ENCODE data around the gene MUC4. TPM values are rescaled to one million over a fixed set of nuclear protein-coding genes. Genes with fewer than 3 reads are reported as not detected.
"Not testable (repeated sequence)": the region's sequence is repeated elsewhere in the genome, so short reads cannot be mapped to it uniquely, and the experiment has no call there.

MUC4 gene
- total RNA-seq, 6 experiments from 2014 or later, result not detected

DNA sequence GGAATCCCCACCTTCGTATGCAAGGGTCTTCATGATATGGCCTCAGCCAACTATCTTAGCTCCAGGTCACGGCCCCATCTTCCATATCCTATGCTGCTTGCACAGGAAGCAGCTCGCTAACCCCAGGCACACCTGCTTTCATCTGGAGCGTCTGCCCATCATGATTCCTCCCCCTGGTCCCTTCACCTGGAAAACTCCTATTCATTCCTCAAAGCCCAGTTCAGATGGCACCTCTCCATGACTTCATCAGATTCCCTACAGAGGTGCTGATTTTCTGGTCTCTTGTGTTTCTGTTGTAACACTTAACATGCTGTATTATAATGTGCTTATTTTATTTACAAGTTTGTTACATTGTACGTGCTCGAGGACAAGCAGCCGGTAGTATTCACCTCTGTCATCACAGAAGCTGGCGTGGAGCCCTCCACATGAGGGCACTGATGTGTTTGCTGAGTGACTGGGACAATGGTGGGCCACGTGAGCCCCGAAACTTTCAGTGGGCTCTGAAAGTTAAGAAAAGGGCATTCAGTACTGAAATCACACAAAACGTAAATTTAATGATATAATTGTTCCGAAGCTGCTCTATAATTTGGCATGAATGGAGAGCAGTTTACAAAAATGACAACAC lies 74.8 kb downstream of the MUC4 start:
- H3K36me3 Mint-ChIP-seq (ENCODE audit: low read depth), result no peaks in the 10 kb centered on the region
- H3K27me3 Mint-ChIP-seq (ENCODE audit: insufficient read depth), result peaks cover 8% of the 10 kb centered on the region
- no peaks in the 10 kb centered on the region for H3K9me3 Mint-ChIP-seq
- H3K27ac Mint-ChIP-seq, result no peak overlapping the region
- no peaks in the 10 kb centered on the region for H3K4me1 Mint-ChIP-seq (ENCODE audit: low read depth)
- DNase-seq, result no peak
- TF ChIP-seq, protein P1, sequence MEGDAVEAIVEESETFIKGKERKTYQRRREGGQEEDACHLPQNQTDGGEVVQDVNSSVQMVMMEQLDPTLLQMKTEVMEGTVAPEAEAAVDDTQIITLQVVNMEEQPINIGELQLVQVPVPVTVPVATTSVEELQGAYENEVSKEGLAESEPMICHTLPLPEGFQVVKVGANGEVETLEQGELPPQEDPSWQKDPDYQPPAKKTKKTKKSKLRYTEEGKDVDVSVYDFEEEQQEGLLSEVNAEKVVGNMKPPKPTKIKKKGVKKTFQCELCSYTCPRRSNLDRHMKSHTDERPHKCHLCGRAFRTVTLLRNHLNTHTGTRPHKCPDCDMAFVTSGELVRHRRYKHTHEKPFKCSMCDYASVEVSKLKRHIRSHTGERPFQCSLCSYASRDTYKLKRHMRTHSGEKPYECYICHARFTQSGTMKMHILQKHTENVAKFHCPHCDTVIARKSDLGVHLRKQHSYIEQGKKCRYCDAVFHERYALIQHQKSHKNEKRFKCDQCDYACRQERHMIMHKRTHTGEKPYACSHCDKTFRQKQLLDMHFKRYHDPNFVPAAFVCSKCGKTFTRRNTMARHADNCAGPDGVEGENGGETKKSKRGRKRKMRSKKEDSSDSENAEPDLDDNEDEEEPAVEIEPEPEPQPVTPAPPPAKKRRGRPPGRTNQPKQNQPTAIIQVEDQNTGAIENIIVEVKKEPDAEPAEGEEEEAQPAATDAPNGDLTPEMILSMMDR (IDR thresholded peaks at IDR 0.05), result no peak
- H3K4me3 Mint-ChIP-seq, result no peak overlapping the region

DNA sequence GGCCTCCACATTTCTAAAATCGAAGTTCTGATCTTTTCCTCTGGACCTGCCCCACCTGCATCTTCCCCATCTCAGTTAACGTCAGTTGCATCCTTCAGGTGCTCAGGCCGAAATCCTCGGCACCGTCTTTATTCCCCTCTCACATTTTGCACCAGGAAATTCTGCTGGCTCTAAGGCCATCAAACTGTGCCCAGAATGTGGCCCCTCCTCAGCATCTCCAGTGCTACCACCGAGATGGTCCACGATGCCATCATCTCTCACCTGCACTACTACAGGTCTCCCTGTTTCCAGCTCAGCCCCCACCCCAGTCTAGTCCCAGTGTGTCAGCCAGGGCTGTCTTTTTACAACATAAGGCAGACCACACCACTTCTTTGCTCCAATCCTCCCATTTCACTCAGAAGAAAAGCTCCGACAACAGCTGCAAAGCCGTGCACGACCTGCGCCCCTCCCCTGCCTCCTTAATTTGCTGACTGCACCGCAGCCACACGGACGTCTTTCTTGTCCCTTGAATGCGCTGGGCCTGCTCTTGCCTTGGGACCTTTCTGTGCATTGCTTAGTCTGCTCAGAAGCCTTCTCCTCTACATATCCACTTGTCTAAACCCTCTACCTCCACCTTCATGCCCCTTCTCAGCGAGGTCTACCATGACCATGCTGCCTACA lies 76.6 kb downstream of the MUC4 start:
- DNase-seq, result no peak
- TF ChIP-seq, protein P1 (IDR thresholded peaks at IDR 0.05), result no peak
- H3K4me3 Mint-ChIP-seq, result no peak overlapping the region
- no peak overlapping the region for H3K27ac Mint-ChIP-seq
- no peaks in the 10 kb centered on the region for H3K36me3 Mint-ChIP-seq (ENCODE audit: low read depth)
- H3K27me3 Mint-ChIP-seq (ENCODE audit: insufficient read depth), result peaks cover 11% of the 10 kb centered on the region
- no peaks in the 10 kb centered on the region for H3K4me1 Mint-ChIP-seq (ENCODE audit: low read depth)
- no peaks in the 10 kb centered on the region for H3K9me3 Mint-ChIP-seq

DNA sequence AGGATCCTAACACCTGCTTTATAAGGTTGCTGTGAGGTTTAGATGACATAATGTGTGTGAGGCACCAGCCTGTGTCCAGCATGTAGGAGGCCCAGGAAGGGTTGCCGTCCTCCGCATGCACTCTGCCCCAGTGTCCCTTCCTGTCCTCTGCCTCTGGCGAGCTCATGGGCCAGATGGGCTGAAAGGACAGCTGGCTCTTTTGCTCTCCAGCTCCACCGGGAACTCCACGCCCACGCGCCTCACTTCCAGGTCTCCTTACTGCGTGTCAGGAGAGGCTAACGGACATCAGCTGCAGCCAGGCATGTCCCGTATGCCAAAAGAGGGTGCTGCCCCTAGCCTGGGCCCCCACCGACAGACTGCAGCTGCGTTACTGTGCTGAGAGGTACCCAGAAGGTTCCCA lies 78.8 kb downstream of the MUC4 start:
- H3K36me3 Mint-ChIP-seq (ENCODE audit: low read depth), result no peaks in the 10 kb centered on the region
- no peaks in the 10 kb centered on the region for H3K9me3 Mint-ChIP-seq
- TF ChIP-seq, protein P1 (IDR thresholded peaks at IDR 0.05), result no peak
- H3K27me3 Mint-ChIP-seq (ENCODE audit: insufficient read depth), result peaks cover 21% of the 10 kb centered on the region
- no peak overlapping the region for H3K27ac Mint-ChIP-seq
- no peak for DNase-seq
- H3K4me1 Mint-ChIP-seq (ENCODE audit: low read depth), result no peaks in the 10 kb centered on the region
- H3K4me3 Mint-ChIP-seq, result no peak overlapping the region

DNA sequence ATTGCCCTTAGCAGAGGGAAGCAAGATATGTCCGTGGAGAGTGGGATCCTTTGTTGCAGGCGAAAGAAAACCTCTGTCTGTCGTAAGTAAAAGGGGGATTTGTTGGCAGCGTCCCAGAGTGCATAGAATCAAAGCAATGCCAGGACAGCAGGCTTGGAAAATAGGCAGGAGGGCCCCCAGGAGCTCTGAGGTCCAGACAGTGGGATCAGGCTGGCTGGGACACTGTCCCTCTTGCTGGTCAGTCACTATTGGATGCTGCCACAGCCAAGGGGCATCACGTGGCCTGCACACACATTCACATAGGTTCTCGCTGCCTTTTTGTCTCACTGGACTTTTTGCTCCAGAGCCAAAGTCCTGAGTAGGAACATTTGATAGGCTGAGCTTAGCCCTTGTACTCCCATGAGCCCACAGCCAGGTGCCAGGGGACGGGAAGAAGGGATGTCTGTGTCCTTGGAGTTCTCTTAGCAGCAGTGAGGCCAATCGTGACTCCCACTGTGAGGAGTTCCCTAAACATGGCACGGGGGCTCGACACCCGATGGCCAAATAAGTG lies 80.3 kb downstream of the MUC4 start:
- H3K4me1 Mint-ChIP-seq (ENCODE audit: low read depth), result no peaks in the 10 kb centered on the region

DNA sequence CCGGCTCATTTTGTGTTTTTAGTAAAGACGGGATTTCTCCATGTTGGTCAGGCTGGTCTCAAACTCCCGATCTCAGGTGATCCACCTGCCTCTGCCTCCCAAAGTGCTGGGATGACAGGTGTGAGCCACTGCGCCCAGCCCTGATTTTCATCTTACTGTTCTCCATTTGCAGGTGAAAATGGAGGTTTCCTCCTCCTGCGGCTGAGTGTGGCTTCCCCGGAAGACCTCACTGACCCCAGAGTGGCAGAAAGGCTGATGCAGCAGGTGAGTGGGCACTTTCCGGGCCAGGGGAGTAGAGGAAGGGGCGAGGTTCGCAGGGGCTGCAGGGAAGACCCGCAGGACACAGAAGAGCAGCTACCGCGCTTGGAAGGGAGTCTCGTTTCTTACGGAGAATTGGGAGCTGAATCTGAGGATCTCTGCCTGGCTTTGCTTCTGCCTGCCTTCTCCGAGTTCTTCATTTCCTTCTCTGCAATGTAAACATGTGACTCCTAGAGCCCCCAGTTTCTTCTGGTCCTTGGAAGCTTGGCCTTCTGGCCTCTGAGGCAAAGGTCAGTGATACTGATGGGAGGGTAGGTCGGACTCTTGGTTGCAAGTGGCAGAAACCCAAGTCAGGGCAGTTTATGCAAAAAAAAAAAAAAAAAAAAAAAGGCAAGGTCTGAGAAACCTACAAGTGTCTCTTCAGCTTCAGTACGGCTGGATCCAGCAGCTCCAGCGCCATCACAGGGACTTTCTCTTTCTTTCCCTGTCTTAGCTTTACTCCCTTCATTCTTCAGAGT lies 82.1 kb downstream of the MUC4 start:
- peaks cover 23% of the 10 kb centered on the region for H3K27me3 Mint-ChIP-seq (ENCODE audit: insufficient read depth)
- H3K4me3 Mint-ChIP-seq, result no peak overlapping the region
- H3K9me3 Mint-ChIP-seq, result no peaks in the 10 kb centered on the region
- DNase-seq, result no peak
- H3K36me3 Mint-ChIP-seq (ENCODE audit: low read depth), result no peaks in the 10 kb centered on the region
- no peak overlapping the region for H3K27ac Mint-ChIP-seq
- TF ChIP-seq, protein P1 (IDR thresholded peaks at IDR 0.05), result no peak
- no peaks in the 10 kb centered on the region for H3K4me1 Mint-ChIP-seq (ENCODE audit: low read depth)

More for the DNA sequence above, 80.3 kb downstream of the MUC4 start:
- Mint-ChIP-seq H3K9me3 (no peaks in the 10 kb centered on the region), H3K27ac (no peak overlapping the region), H3K36me3 (ENCODE audit: low read depth) (no peaks in the 10 kb centered on the region), H3K27me3 (ENCODE audit: insufficient read depth) (peaks cover 23% of the 10 kb centered on the region), H3K4me3 (no peak overlapping the region)
- no peak for DNase-seq
- TF ChIP-seq, protein P1 (IDR thresholded peaks at IDR 0.05), result no peak

DNA sequence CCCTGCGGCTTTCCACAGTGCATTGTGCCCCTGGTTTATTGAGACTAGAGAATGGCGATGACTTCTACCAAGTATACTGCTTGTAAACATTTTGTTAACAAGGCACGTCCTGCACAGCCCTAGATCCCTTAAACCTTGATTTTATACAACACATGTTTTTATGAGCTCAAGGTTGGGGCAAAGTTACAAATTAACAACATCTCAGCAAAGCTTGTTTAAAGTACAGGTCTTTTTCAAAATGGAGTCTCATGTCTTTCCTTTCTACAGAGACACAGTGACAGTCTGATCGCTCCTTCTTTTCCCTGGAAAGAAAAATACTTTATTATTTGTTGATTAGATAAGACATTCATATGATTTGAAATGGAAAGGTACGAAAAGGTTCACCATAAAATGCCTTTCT lies 82.9 kb downstream of the MUC4 start:
- not testable (repeated sequence) for DNase-seq; H3K4me1 Mint-ChIP-seq (ENCODE audit: low read depth); H3K4me3 Mint-ChIP-seq; H3K9me3 Mint-ChIP-seq; H3K27ac Mint-ChIP-seq; H3K36me3 Mint-ChIP-seq (ENCODE audit: low read depth)
- peaks cover 21% of the 10 kb centered on the region for H3K27me3 Mint-ChIP-seq (ENCODE audit: insufficient read depth)
